Measurements from ENCODE around the gene PSORS1C2. TPM values are rescaled to one million over a fixed set of nuclear protein-coding genes. Genes with fewer than 3 reads are reported as not detected.

The PSORS1C2 gene
- polyA plus RNA-seq, 1 donor (not counting 4 experiments of a cell fraction or from before 2014, with no cell fraction given), result not detected

GRCh38 chr6:31122791-31123706 lies 15.8 kb downstream of the PSORS1C2 start:
- peaks cover 8% of the 10 kb centered on the region for H3K79me2 ChIP-seq (ENCODE audit: control insufficient read depth, insufficient read depth, low read length)
- TF ChIP-seq CTCF (optimal IDR thresholded peaks at IDR 0.05 in 1 of 3, IDR thresholded peaks at IDR 0.05 in 1 of 3, conservative IDR thresholded peaks at IDR 0.05 in 1 of 3; ENCODE audit: extremely low read depth in 1 of 3, insufficient read depth in 2 of 3, low read length in 3 of 3), result no peak
- TF ChIP-seq EZH2 (IDR thresholded peaks at IDR 0.05; ENCODE audit: low read length), result no peak
- peak overlapping the region; percentile 3 for H3K27ac ChIP-seq (ENCODE audit: control insufficient read depth, insufficient read depth, low read length)
- H3K36me3 ChIP-seq (ENCODE audit: control insufficient read depth in 2 of 2, extremely low read depth in 1 of 2, insufficient read depth in 2 of 2, low read length in 2 of 2), result peaks cover 11% of the 10 kb centered on the region in 2 experiments
- peaks cover 36% of the 10 kb centered on the region for H3K4me1 ChIP-seq (ENCODE audit: control insufficient read depth, extremely low read depth, insufficient read depth, low read length)
- H3K9ac ChIP-seq (ENCODE audit: control insufficient read depth, extremely low read depth, insufficient read depth, low read length), result peak overlapping the region; percentile 9
- no peaks in the 10 kb centered on the region for H3K9me3 ChIP-seq (ENCODE audit: control insufficient read depth, low read depth, low read length)
- no peak overlapping the region for H2AFZ ChIP-seq (ENCODE audit: control insufficient read depth, low read length)
- H4K20me1 ChIP-seq (ENCODE audit: control insufficient read depth, extremely low read depth, insufficient read depth, low read length), result no peaks in the 10 kb centered on the region
- no peak for DNase-seq (ENCODE audit: low read depth, low spot score)
- no peak for FAIRE-seq
- dilution Hi-C loops (cut with MboI; ENCODE audit: extremely low pct_ligation_motif_present, low sequenced_read_pairs), result no loop called here
- no peak overlapping the region for H3K4me2 ChIP-seq (ENCODE audit: control insufficient read depth, extremely low read depth, insufficient read depth, low read depth, low read length)
- no peaks in the 10 kb centered on the region for H3K9me1 ChIP-seq (ENCODE audit: control insufficient read depth, extremely low read depth, insufficient read depth, low read length)
- H3K27me3 ChIP-seq (ENCODE audit: control insufficient read depth, extremely low read depth, insufficient read depth, low read length), result no peaks in the 10 kb centered on the region
- H3K4me3 ChIP-seq (ENCODE audit: control insufficient read depth in 2 of 3, extremely low read depth in 1 of 3, insufficient read depth in 2 of 3, low read depth in 1 of 3, low read length in 3 of 3), result no peak overlapping the region

- Histone ChIP-seq H3K27me3 (ENCODE audit: control insufficient read depth, extremely low read depth, insufficient read depth, low read length) (no peaks in the 10 kb centered on the region), H3K9me3 (ENCODE audit: control insufficient read depth, low read depth, low read length) (no peaks in the 10 kb centered on the region), H3K27ac (ENCODE audit: control insufficient read depth, insufficient read depth, low read length) (no peak overlapping the region), H3K36me3 (ENCODE audit: control insufficient read depth in 2 of 2, extremely low read depth in 1 of 2, insufficient read depth in 2 of 2, low read length in 2 of 2) (peaks cover 11 to 12% of the 10 kb centered on the region in 2 experiments), H4K20me1 (ENCODE audit: control insufficient read depth, extremely low read depth, insufficient read depth, low read length) (no peaks in the 10 kb centered on the region), H3K79me2 (ENCODE audit: control insufficient read depth, insufficient read depth, low read length) (peaks cover 22% of the 10 kb centered on the region), H3K9me1 (ENCODE audit: control insufficient read depth, extremely low read depth, insufficient read depth, low read length) (no peaks in the 10 kb centered on the region), H3K4me2 (ENCODE audit: control insufficient read depth, extremely low read depth, insufficient read depth, low read depth, low read length) (no peak overlapping the region), H3K4me1 (ENCODE audit: control insufficient read depth, extremely low read depth, insufficient read depth, low read length) (peaks cover 42% of the 10 kb centered on the region), H2AFZ (ENCODE audit: control insufficient read depth, low read length) (no peak overlapping the region), H3K4me3 (ENCODE audit: control insufficient read depth in 2 of 3, extremely low read depth in 1 of 3, insufficient read depth in 2 of 3, low read depth in 1 of 3, low read length in 3 of 3) (no peak overlapping the region), H3K9ac (ENCODE audit: control insufficient read depth, extremely low read depth, insufficient read depth, low read length) (no peak overlapping the region)
- DNase-seq (ENCODE audit: low read depth, low spot score) (no peak), FAIRE-seq (no peak)
- dilution Hi-C loops (cut with MboI; ENCODE audit: extremely low pct_ligation_motif_present, low sequenced_read_pairs), result no loop called here
- TF ChIP-seq CTCF (optimal IDR thresholded peaks at IDR 0.05 in 1 of 3, IDR thresholded peaks at IDR 0.05 in 1 of 3, conservative IDR thresholded peaks at IDR 0.05 in 1 of 3; ENCODE audit: extremely low read depth in 1 of 3, insufficient read depth in 2 of 3, low read length in 3 of 3) (no peak), EZH2 (IDR thresholded peaks at IDR 0.05; ENCODE audit: low read length) (no peak)
Measured at GRCh38 chr6:31121131-31121790, 17.6 kb downstream of the PSORS1C2 start.

Measured in keratinocyte (primary cell).